ENCODE results near the gene BRAT1.
A peak's percentile ranks its signal among the peaks of the same experiment; 100 is the strongest.

BRAT1 gene

GRCh38 chr7:2517678-2518507 lies 37.4 kb downstream of the BRAT1 start:
- DNase-seq (ENCODE audit: low read depth, low spot score) = no peak
- no peak overlapping the region for H3K4me3 ChIP-seq (ENCODE audit: low read length)

- no peak overlapping the region for H3K4me3 ChIP-seq (ENCODE audit: low read length)
- DNase-seq (ENCODE audit: low read depth, low spot score) = no peak
These were observed 38.3 kb downstream of the BRAT1 start for GRCh38 chr7:2517026-2517425.

- DNase-seq (ENCODE audit: low read depth, low spot score) = no peak
- H3K4me3 ChIP-seq (ENCODE audit: low read length) = no peak overlapping the region
These were observed 39.1 kb downstream of the BRAT1 start for GRCh38 chr7:2516194-2516555.

GRCh38 chr7:2515424-2516193 lies 39.7 kb downstream of the BRAT1 start:
- DNase-seq (ENCODE audit: low read depth, low spot score) = no peak
- H3K4me3 ChIP-seq (ENCODE audit: low read length) = no peak overlapping the region

- H3K4me3 ChIP-seq (ENCODE audit: low read length) = no peak overlapping the region
- DNase-seq (ENCODE audit: low read depth, low spot score) = no peak
These were observed 40.6 kb downstream of the BRAT1 start for GRCh38 chr7:2514473-2515423.

- no peak for DNase-seq (ENCODE audit: low read depth, low spot score)
- no peak overlapping the region for H3K4me3 ChIP-seq (ENCODE audit: low read length)
These were observed 41.6 kb downstream of the BRAT1 start for GRCh38 chr7:2513702-2514101.

GRCh38 chr7:2512713-2513112 lies 42.6 kb downstream of the BRAT1 start:
- DNase-seq (ENCODE audit: low read depth, low spot score) = no peak

GRCh38 chr7:2512179-2512661 lies 43.1 kb downstream of the BRAT1 start:
- no peak for DNase-seq (ENCODE audit: low read depth, low spot score)
- H3K4me3 ChIP-seq (ENCODE audit: low read length) = no peak overlapping the region

More at GRCh38 chr7:2512713-2513112, 42.6 kb downstream of the BRAT1 start:
- no peak overlapping the region for H3K4me3 ChIP-seq (ENCODE audit: low read length)

- DNase-seq (ENCODE audit: low read depth, low spot score) = no peak
These were observed 43.6 kb downstream of the BRAT1 start for GRCh38 chr7:2511769-2512168.

GRCh38 chr7:2510909-2511768 lies 44.2 kb downstream of the BRAT1 start:
- DNase-seq (ENCODE audit: low read depth, low spot score) = no peak

More at GRCh38 chr7:2511769-2512168, 43.6 kb downstream of the BRAT1 start:
- H3K4me3 ChIP-seq (ENCODE audit: low read length) = no peak overlapping the region

GRCh38 chr7:2510130-2510776 lies 45.1 kb downstream of the BRAT1 start:
- no peak overlapping the region for H3K4me3 ChIP-seq (ENCODE audit: low read length)
- DNase-seq (ENCODE audit: low read depth, low spot score) = no peak

More at GRCh38 chr7:2510909-2511768, 44.2 kb downstream of the BRAT1 start:
- no peak overlapping the region for H3K4me3 ChIP-seq (ENCODE audit: low read length)

- no peak for DNase-seq (ENCODE audit: low read depth, low spot score)
- H3K4me3 ChIP-seq (ENCODE audit: low read length) = no peak overlapping the region
These were observed 45.9 kb downstream of the BRAT1 start for GRCh38 chr7:2509298-2509906.

GRCh38 chr7:2508327-2509215 lies 46.8 kb downstream of the BRAT1 start:
- H3K4me3 ChIP-seq (ENCODE audit: low read length) = peak overlapping the region; percentile 7; the same call in 1 of the 2 replicates
- DNase-seq (ENCODE audit: low read depth, low spot score) = peak; percentile 70

- no peak overlapping the region for H3K4me3 ChIP-seq (ENCODE audit: low read length)
These were observed 47.4 kb downstream of the BRAT1 start for GRCh38 chr7:2507917-2508306.

GRCh38 chr7:2507208-2507916 lies 48.0 kb downstream of the BRAT1 start:
- H3K4me3 ChIP-seq (ENCODE audit: low read length) = no peak overlapping the region
- DNase-seq (ENCODE audit: low read depth, low spot score) = no peak

More at GRCh38 chr7:2507917-2508306, 47.4 kb downstream of the BRAT1 start:
- DNase-seq (ENCODE audit: low read depth, low spot score) = no peak

GRCh38 chr7:2505401-2505800 lies 49.9 kb downstream of the BRAT1 start:
- no peak for DNase-seq (ENCODE audit: low read depth, low spot score)

More at GRCh38 chr7:2505401-2505800, 49.9 kb downstream of the BRAT1 start:
- no peak overlapping the region for H3K4me3 ChIP-seq (ENCODE audit: low read length)

Measured in Jurkat, Clone E6-1 (cell line).